GM18526 (cell line): ENCODE measurements around the gene DSCAM.

ENCODE experiments used
- POLR2A ChIP-seq: IDR thresholded peaks from 3 replicates; pipeline ENCODE4 v1.6.1; 2011; ENCODE audit not compliant: insufficient read length; ENCODE audit errors: extremely low read depth

DSCAM gene

DNA sequence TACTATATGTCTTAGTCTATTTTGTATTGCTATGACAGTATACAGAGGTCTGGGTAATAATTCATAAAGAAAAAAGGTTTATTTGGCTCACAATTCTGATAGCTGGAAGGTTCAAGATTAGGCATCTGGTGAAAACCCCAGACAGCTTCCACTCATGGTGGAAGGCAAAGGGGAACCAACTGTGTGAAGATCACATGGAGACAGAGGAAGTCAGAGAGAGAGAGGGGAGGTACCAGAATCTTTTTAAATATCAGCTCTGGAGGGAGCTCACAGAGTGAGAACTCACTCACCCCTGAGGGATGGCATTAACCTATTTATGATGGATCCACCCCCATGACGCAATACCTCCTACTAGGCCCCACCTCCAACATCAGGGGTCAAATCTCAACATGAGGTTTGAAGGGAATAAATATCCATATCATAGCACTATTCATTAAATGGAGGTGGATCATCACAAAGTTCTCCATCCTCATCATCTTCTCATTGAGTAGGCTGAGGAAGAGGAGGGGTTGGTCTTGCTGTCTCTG is 290.5 kb downstream of the DSCAM start:
- TF ChIP-seq POLR2A, result no peak

DNA sequence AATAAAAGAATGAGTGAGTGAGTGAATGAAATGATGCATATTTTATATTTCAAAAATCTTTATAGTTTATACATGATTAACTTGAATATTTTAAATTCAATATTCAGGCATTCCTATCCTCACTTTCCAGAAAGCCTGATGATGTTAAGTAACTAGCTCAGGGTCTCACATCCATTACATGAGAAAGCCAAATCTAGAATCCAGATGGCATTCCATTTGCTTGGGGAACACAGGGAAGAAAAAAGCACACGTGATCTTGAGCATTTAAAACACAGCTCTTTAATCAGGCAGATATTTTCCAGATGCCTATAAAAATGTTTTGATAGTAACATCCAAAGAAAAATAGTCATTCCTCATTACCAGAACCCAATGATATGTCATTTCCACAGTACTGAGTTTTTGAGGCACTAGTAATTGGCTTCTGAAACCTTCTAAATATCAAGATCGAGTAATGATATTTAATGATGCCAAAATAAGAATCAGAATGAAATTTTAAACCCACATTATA is 291.9 kb downstream of the DSCAM start:
- TF ChIP-seq POLR2A, result no peak

DNA sequence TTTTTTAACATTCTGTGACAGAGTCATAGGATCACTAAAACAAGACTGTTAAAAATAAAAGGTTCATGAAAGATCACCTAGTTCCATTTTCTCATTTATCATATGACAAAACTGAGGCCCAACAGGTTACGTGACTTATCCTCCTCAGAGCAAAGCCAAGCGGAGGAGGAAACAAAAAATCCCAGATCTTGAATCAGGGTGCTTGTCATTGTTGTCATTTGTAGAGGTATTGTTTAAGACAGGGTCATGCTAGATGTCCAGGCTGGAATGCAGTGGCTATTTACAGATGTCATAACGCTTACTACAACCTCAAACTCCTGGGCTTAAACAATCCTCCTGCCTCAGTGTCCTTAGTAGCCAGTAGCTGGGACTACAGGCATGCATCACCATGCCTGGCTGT is 293.2 kb downstream of the DSCAM start:
- TF ChIP-seq POLR2A, result no peak

DNA sequence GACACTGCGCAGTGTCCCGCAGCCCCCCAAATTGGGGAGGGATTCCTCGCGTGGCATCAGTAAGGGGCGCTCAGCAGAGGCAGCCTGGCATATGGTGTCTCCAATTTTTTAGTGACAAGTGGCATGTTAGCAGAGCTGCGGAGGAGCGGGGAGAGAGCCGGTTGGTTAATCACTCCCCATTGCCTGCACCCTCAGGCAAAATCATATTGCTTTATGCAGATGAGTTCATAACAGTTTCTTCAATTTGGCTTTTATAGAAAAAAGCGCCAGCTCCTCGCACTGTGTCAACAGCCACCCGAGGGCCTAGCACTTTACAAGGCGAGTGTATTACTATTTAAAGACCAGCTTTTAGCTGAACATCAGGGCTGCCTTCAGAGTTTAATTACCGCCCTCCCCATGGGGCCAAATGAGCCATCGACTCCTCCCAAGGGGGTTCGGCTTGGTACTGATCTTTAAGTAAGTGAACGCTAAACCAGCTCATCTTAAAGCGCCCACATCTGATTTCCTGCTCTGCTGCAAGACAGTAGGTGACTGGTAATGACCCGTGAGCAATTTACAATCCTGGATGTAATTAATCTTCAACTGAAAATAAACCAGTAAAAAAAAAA is 298.9 kb downstream of the DSCAM start:
- TF ChIP-seq POLR2A, result no peak

DNA sequence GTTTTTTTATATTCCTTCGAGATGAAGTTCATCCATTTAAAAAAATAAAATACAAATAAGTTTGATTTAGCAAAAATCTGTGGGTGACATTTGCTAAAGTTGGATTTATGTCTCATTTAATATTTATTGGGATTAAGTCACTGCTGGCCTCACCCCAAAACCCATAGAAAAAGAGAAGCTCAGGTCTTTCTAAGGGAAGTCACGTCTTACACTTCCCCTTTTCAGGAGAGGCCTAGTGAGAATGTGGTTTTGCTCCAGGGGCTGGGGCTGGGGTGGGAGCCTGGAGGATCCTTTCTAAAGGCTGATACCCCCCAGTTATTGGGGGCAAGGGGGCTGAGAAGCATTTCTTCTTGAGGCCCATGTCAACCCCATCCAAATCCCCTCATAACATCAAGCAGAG is 300.3 kb downstream of the DSCAM start:
- TF ChIP-seq POLR2A, result no peak

DNA sequence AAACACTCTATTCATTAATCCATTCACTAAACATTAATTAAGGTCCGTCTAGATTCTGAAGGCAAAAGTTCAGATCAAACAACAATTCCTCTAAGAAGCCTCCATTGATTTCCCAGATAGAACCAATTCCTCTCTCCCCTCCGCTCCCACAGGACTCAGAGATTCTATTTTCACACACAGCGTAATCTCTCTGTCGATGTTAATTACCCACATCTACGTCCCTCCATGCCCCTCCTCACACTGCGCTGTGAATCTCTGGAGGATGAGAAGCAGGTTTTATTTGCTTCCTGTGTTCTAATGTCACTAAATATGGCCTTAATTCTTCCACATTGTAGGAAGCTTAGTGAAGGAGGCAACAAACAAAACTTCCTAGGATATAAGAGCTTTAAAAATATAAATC is 306.7 kb downstream of the DSCAM start:
- no peak for TF ChIP-seq POLR2A

DNA sequence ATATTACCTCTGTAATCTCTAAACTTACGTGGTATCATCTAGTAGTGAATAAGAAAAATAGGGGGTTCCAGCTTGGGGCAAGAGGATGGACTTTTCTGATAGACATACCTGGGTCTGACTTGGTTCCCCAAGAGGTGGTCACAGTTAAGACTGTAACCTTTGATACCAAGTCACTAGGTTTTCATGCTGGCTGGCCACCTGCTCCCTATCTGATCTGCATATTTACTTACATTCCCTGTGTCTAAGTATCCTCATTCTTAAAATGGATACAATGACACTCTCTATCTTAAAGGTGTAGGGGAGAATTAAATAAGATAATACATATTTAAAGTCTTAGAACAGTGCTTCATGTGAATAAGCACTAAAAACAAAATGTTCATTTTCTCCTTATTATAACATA is 312.1 kb downstream of the DSCAM start:
- TF ChIP-seq POLR2A, result no peak

DNA sequence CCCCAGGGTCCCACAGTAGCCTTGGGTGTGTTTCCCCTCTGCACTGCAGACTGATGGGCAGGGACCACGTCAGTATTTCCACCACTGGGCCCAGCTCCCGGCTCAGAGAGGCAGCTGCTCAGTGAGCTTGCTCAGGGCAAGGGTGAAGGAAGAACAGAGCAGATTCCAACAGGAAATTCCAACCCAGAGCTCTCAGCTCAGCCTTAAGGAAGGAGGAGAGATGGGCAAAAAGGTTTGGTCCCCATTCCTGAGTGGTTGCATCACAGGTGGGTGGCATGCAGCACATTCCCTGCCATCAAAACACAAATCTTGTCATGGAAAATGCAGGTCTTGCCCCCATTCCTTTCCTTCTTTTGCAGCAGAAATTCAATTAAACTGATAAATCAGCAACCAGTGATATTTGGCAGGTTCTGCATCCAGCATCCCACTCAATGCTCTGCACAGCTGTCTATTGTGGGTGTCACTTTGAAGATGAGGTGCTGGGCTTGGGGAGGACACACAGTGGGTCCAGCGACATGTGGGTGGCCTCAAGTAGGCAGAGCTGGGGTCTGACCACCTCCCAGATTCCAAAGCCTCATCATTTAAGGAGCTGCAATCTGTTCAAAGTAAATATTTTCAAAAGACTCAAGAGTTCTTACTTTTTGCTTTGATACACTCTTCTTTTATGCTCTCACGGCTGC is 315.4 kb downstream of the DSCAM start:
- TF ChIP-seq POLR2A, result no peak

DNA sequence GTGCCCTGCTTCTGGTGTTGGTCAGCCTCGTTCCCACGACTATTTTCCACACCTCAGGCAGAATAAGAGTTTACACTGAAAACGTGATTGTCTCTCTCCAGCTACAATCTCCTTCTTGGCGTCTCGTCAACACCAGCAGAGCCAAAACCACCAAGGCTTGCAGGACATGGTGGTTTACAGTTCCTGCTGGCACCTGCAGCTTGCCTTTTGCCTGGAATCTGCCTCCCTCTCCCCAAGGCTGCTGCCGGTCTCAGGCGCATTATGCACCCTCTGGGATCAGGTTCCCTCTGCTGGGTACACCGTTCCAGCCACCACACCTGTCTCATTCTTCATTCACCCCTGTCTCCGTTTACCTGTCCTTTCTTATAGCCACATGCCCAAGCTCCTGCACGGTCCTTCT is 315.9 kb downstream of the DSCAM start:
- TF ChIP-seq POLR2A, result no peak

DNA sequence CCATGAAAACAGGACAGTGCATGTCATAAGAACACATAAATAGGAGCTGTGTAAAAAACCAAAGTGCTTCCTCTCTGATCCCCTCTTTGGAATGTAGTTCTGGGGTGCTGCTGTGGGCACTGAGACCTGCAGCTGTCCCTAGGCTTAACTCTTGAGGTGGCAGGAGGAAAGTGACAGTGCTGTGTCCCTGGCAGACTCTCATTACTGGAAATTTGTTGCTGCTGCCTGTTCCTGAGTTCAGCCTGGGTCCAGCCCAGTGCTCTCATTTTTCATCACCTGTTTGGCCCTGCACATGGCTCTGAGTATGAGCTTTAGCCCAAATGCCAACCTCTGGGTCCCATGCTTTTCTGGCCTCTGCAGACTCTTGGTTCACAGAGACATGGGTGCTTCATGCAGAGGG is 329.3 kb downstream of the DSCAM start:
- no peak for TF ChIP-seq POLR2A

DNA sequence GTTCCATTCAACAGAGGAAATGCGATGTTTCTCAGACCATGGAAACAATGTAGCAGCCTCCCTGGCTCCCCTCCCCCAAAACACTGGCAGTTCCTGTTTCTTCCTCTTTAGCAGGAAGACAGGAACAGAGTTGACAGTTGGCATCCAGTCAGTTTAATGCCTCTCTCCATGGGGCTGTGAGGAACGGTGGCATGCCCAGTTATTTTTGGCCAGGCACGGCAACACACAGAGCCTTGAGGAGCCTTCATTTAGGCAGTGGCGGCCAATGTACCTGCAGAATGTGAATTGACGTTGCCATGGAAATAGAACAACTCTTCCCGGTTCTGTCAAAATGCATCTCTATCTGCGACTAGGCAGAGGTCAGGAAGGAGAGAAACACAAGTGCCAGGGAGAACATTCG is 330.6 kb downstream of the DSCAM start:
- no peak for TF ChIP-seq POLR2A

DNA sequence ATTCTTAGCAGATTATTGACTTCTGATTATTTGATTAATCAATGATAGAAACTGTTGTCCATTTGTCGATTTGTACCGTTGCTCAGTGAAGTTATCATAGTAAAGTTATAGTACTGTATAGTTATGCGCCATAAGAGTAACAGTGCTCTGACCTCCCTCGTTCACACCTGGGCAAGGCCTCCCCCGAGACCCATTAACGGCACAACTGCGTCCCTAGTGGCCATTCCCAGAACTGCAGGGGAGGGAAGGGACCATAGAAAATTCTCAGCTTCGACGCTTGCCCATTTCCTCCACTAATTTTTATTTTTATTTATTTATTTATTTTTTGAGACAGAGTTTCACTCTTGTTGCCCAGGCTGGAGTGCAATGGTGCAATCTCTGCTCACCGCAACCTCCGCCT is 334.4 kb downstream of the DSCAM start:
- no peak for TF ChIP-seq POLR2A

DNA sequence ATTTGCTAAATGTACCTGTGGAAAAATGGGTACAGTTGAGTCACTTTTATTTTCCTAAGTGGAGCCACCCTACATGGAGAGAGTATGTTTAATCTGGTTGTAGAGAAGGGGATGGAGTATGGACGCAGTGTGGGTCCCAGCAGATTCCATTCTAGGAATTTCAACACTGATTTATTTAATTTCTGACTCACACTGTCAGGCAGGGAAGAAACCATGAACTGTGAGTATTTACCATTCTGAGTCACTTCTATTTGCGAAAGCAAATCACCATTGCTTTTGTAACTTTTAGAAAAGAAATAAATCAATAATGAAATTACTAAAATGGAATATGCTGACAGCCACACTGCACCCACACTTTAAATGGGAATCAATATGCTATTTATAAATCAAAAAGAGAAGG is 339.0 kb downstream of the DSCAM start:
- no peak for TF ChIP-seq POLR2A

DNA sequence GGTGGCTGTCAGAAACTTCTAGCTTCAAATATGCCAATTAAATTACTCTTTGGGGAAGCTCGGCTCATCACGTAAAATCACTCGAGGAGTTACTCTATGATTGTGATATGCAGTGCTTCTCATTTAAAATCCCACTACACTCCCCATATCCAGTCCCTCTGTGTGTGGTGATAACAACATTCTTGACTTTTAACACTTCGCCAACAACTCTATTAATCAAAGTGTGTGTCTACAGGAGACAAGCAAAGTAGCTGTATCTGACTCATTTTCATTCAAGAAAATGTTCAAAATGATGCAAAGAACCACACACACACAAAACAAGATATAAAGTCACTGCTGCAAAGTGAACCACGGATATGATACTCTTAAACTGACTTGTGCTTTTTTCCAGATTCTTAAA is 341.3 kb downstream of the DSCAM start:
- TF ChIP-seq POLR2A, result no peak

DNA sequence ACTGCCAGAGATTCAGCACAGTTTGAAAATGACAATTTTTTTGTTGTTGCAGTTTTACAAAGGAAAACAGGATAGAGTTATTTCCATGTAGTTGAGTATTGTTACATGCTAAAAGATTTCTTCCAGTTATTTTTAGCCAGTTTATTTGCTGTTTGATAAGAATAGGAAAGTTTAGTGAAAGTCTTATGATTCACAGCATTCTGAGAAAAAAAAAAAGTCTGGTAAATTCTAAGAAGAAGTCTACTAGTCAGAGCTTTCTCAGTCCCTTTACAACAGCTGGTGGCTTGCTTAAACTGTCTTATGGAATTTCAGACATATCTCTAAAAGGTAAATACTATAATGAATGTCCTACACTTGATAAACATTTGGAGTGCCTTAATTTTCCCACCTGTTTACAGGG is 341.7 kb downstream of the DSCAM start:
- TF ChIP-seq POLR2A, result no peak

DNA sequence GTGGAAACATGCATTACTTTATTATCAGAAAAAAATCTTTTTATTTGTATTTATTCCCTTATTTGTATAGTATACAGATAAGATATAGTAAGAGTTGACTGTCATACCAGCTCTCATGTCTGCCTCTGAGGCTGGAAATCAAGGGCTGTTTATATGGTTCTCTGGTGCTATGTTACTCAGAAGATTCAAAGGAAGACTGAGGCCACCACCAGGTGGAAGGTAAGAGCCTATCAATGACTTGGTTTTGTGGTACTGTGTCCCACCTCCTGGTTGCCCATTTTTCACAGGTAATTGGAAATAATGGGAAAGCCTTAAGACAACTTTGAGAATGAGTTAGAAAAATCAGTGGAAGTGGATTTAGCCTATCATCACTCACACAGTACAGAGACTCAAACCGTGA is 342.1 kb downstream of the DSCAM start:
- no peak for TF ChIP-seq POLR2A

DNA sequence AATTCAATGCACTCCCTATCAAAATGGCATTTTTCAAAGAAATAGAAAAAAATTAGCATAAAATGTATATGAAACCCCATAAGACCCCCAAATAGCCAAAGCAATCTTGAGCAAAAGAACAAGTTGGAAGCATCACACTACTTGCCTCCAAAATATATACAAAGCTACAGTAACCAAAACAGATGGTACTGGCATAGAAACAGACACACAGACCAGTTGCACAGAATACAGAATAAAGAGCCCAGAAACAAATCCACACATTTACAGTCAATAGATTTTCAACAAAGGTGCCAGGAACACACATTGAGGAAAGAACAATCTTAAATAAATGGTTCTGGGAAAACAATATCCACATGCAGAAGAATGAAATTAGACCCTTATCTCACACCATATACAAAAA is 350.8 kb downstream of the DSCAM start:
- no peak for TF ChIP-seq POLR2A

DNA sequence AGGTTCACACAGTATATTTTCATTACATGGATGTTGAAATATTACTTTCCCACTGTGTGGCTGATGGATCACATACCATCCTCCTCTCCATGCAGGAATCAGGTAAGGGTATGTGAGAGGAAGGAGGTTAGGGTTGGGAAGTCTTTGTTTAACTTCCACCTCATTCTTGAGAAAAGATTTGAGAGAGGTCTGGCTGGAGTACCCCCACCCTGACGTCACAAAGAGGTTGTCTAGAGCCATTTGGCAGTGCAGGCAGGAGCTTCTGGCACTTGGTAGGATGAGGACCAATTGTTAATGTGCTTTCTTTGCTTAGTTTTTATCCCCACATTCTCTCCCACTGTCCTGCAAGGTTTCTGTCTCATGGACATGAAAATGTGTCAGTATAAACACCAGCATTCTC is 356.6 kb downstream of the DSCAM start:
- TF ChIP-seq POLR2A, result no peak

DNA sequence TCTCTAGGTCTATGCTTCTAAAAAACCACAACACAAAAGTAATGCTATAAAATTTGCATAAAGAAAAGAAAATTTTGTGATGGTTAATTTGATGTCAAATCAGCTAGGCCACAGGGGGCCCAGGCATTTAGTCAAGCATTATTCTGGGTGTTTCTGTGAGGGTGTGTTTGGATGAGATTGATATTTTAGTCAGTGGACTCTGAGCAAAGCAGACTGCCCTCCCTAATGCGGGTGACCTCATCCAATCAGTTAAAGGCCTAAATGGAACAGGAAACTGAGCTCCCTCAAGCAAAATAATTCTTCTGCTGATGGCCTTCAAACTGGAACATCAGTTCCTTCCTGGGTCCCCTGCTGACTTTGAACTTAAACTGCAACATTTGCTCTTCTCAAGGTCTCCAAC is 358.0 kb downstream of the DSCAM start:
- TF ChIP-seq POLR2A, result no peak
